Adrenal gland (tissue), 12 donors: ENCODE data around the gene JAM3. TPM values are rescaled to one million over a fixed set of nuclear protein-coding genes. Genes with fewer than 3 reads are reported as not detected.
A peak's percentile ranks its signal among the peaks of the same experiment; 100 is the strongest.

ENCODE experiments used
- DNase-seq, 7 donors: peaks; one replicate each; pipeline ENCODE4 v3.0.0-alpha.2; 2019 to 2020
- H3K27ac ChIP-seq, 5 donors: fragments of 200-600 bp; sonication (generic) in 4 of 5; 1 replicate in 3 of 5; 2 replicates in 2 of 5; pipeline versions ENCODE4 v1.5.1 to v1.8.0; 2016 to 2020; ENCODE audit warnings: mild to moderate bottlenecking in 1 of 5
- H3K27me3 ChIP-seq: fragments of 200-600 bp; 2 replicates; pipeline ENCODE4 v1.8.0; 2021
- H3K36me3 ChIP-seq, 2 donors: fragments of 200-600 bp; replicated peaks in 1 of 2; 1 replicate in 1 of 2; 2 replicates in 1 of 2; pipeline versions ENCODE4 v1.5.1 to v1.8.0; 2018 to 2022
- H3K4me1 ChIP-seq, 2 donors: fragments of 200-600 bp; replicated peaks in 1 of 2; 1 replicate in 1 of 2; 2 replicates in 1 of 2; pipeline versions ENCODE4 v1.5.1 to v1.8.0; 2018 to 2021
- H3K4me3 ChIP-seq, 4 donors: fragments of 200-600 bp; sonication (generic) in 3 of 4; one replicate each; pipeline ENCODE4 v1.5.1; 2016 to 2018
- H3K9me3 ChIP-seq, 3 donors: fragments of 200-600 bp; sonication (generic) in 1 of 3; replicated peaks in 1 of 3; 1 replicate in 2 of 3; 2 replicates in 1 of 3; pipeline versions ENCODE4 v1.5.1 to v1.8.0; 2016 to 2021
- POLR2A ChIP-seq, 2 donors: fragments of 450-650 bp; IDR thresholded peaks; one replicate each; pipeline ENCODE4 v1.6.1; 2017; ENCODE audit warnings: antibody characterized with exemption in 2 of 2, mild to moderate bottlenecking in 2 of 2, moderate library complexity in 1 of 2
- WGBS, 4 donors: extraction: QIAGEN DNeasy Blood & Tissue Kit in 2 of 4; methylation state at CpG; one replicate each; pipeline versions ENCODE4 v1.1.5 to v1.1.7; 2013 to 2017; 5-methylcytosine and 5-hydroxymethylcytosine counted together
- intact Hi-C, 2 donors: fragments of 100-400 bp; cut with DNase I; formaldehyde crosslinking; loops; one replicate each; pipeline versions ENCODE4 v1.14.1 to v1.15.0; 2022 to 2023
- polyA plus RNA-seq, 3 donors: library from polyadenylated mRNA; stranded (reverse); fragments of 200-250 nt in 2 of 3; fragments of 350-450 nt in 1 of 3; fragmentation: Illumina TruSeq in 1 of 3; extraction: RNeasy Lipid Tissue Mini Kit (QIAGEN cat#74804) in 1 of 3; gene quantifications; one replicate each; pipeline ENCODE4 v1.2.3, GENCODE V29; 2013 to 2014
- total RNA-seq, 9 donors: library from RNA; depleted of rRNA in 4 of 9; stranded (reverse); fragments of >200 nt in 4 of 9; fragments of 120-200 nt in 1 of 9; fragmentation: NEBNext Ultra II Directional in 1 of 9; extraction: Animal tissue kit (Norgen Biotek cat#: 25700) in 1 of 9; gene quantifications; one replicate each; pipeline versions ENCODE4 v1.1.0 to v1.2.4, GENCODE V29; 2013 to 2023
- TF ChIP-seq, protein P1 (sequence below), 6 experiments: fragments of 450-650 bp in 4 of 6; fragments of 200-600 bp in 2 of 6; sonication (generic) in 1 of 6; IDR thresholded peaks; 1 replicate in 5 of 6; 2 replicates in 1 of 6; pipeline versions ENCODE4 v1.5.1 to v1.8.0; 2016 to 2021; ENCODE audit warnings: antibody characterized with exemption in 6 of 6, mild to moderate bottlenecking in 2 of 6, moderate library complexity in 1 of 6
- donor health status: healthy with polysubstance abuse.
- donor health status: Bipolar disorder and iron deficiency.
- donor health status: DM: yes; HTN: yes; CAD: no.
- donor health status: DM: no; HTN: no; CAD: no.
- donor health status: DM: no; HTN: no; CAD: no.
- donor health status: DM: yes; HTN: yes; CAD: no.

JAM3 gene
- total and polyA plus RNA-seq, 12 donors, result 18.0 to 42.2 (median 31.9) TPM

DNA sequence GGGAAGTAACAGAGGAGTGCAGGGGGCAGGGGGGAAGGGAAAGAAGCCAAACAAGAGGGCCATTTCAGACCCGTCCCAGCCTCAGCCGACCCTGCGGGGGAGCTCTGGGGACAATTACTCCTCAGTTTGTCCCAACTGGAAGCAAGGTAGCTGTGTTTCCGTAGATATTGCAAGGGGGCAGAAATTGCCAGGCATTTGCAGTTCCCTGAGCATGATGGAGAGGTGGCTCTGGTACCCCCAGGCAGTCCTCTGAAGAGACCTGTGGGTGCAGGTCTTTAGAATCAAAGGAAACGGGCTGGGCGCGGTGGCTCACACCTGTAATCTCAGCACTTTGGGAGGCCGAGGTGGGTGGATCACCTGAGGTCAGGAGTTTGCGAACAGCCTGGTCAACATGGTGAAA is 13.8 kb upstream of the JAM3 start:
- Histone ChIP-seq H3K27ac (no peak overlapping the region), H3K27me3 (no peaks in the 10 kb centered on the region), H3K4me3 (no peak overlapping the region), H3K36me3 (no peaks in the 10 kb centered on the region), H3K9me3 (no peaks in the 10 kb centered on the region), H3K4me1 (no peaks in the 10 kb centered on the region)
- intact Hi-C loops, result no loop called here
- WGBS, 4 donors, result 77 to 87% (median 83%) methylated on average over 7 to 9 of the region's 9 CpGs
- DNase-seq, result peak in 1 of 7 donors; percentile 3
- TF ChIP-seq, protein P1, sequence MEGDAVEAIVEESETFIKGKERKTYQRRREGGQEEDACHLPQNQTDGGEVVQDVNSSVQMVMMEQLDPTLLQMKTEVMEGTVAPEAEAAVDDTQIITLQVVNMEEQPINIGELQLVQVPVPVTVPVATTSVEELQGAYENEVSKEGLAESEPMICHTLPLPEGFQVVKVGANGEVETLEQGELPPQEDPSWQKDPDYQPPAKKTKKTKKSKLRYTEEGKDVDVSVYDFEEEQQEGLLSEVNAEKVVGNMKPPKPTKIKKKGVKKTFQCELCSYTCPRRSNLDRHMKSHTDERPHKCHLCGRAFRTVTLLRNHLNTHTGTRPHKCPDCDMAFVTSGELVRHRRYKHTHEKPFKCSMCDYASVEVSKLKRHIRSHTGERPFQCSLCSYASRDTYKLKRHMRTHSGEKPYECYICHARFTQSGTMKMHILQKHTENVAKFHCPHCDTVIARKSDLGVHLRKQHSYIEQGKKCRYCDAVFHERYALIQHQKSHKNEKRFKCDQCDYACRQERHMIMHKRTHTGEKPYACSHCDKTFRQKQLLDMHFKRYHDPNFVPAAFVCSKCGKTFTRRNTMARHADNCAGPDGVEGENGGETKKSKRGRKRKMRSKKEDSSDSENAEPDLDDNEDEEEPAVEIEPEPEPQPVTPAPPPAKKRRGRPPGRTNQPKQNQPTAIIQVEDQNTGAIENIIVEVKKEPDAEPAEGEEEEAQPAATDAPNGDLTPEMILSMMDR (IDR thresholded peaks at IDR 0.05), result no peak
- no peak for TF ChIP-seq POLR2A (IDR thresholded peaks at IDR 0.05)

DNA sequence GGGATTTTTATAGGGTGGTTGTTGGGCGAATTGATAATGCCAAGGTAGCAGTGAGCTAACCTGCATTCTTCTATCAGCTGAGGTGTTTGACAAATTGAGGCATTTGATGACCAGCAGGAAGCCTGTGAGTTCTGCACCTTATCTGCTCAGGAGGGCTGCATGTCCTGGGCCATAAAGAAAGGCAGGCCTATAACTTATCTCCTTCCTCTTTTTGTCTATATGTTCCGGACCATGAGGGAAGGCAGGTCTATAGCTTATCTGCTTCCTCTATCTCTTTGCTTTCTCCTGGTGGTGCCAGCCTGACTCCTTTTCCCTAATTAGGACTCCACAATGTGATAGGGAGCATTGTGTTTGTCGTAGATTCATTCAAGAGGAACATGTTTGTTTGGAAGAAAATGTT is 8.6 kb upstream of the JAM3 start:
- no peaks in the 10 kb centered on the region for H3K4me1 ChIP-seq
- no peak overlapping the region for H3K4me3 ChIP-seq
- DNase-seq, result no peak
- WGBS, 4 donors, result 51 to 76% (median 61%) methylated on average over 3 of the region's 3 CpGs
- H3K36me3 ChIP-seq, result no peaks in the 10 kb centered on the region
- H3K27ac ChIP-seq, result no peak overlapping the region
- TF ChIP-seq, protein P1 (IDR thresholded peaks at IDR 0.05), result no peak
- TF ChIP-seq POLR2A (IDR thresholded peaks at IDR 0.05), result no peak
- peaks cover 4% of the 10 kb centered on the region for H3K27me3 ChIP-seq
- intact Hi-C loops, result no loop called here
- no peaks in the 10 kb centered on the region for H3K9me3 ChIP-seq

DNA sequence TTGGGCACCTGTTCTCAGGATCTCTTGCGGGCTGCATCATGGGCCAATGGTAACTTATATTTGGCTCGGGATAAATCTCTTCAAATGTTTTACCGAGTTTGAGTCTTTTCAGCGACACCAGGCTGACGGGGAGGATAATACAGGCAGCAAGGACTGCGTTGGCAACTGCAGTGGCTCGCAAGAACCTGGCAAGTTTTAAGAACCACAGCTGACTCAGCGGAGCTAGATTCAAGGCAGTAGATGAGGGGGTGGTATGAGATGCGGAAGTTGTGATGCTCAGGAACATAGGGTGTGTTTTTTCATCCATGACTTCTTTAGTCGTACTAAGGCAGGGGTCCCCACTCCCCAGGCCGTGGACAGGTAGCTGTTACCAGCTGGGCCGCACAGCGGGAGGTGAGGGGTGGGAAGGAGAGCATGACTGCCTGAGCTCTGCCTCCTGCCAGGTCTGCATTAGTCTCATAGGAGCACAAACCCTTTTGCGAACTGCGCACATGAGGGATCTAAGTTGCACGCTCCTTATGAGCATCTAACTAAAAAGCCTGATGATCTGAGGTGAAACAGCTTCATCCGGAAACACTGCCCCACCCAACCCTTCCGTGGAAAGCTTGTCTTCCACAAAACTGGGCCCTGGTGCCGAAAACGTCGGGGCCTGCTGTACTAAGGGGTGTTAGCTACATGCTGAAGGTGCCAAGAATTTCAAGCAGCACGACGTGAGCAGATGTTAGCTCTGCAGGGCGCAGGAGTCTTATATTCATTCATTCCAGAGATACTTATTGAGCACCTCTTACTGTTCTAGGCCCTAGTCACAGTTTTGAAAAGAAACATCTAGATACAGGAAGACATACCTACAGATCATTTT is 6.4 kb upstream of the JAM3 start:
- Histone ChIP-seq H3K4me3 (no peak overlapping the region), H3K4me1 (no peaks in the 10 kb centered on the region), H3K36me3 (no peaks in the 10 kb centered on the region), H3K27ac (no peak overlapping the region), H3K9me3 (no peaks in the 10 kb centered on the region), H3K27me3 (peaks cover 4% of the 10 kb centered on the region)
- WGBS, 4 donors, result 76 to 85% (median 79%) methylated on average over 17 to 24 of the region's 24 CpGs
- intact Hi-C loops, result no loop called here
- TF ChIP-seq, protein P1 (IDR thresholded peaks at IDR 0.05), result no peak
- no peak for TF ChIP-seq POLR2A (IDR thresholded peaks at IDR 0.05)
- DNase-seq, result no peak

DNA sequence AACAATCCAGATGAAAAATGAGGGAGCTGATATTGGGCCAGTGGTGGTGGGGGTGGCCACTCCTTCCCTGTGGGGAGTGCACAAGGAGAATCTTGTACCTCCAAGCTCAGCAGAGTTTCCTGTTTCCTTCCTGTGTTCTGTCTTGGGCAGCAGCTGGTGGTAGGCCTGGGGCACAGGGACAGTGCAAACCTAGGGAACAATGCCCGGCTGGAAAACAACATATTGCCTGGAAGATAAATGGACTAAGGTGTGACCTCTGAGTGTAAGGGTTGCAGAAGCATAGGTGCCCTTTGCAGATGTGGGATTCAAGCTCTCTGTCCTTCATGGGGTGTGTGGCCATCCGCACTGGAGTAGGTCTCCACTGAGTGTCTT is 5.8 kb upstream of the JAM3 start:
- no peaks in the 10 kb centered on the region for H3K36me3 ChIP-seq
- 69 to 75% (median 73%) methylated on average over 2 of the region's 2 CpGs for WGBS, 4 donors
- TF ChIP-seq, protein P1 (IDR thresholded peaks at IDR 0.05), result no peak
- no peak for TF ChIP-seq POLR2A (IDR thresholded peaks at IDR 0.05)
- intact Hi-C loops, result no loop called here
- peaks cover 4% of the 10 kb centered on the region for H3K27me3 ChIP-seq
- no peak overlapping the region for H3K27ac ChIP-seq
- DNase-seq, result peak in 1 of 7 donors; percentile 56
- no peak overlapping the region for H3K4me3 ChIP-seq
- no peaks in the 10 kb centered on the region for H3K4me1 ChIP-seq
- H3K9me3 ChIP-seq, result no peaks in the 10 kb centered on the region
